HG03045 (cell line): ENCODE data around the gene RABGAP1.

Source experiments
- ATAC-seq: cut with Tn5 transposase; IDR thresholded peaks from one replicate; pipeline ENCODE4 v1.9.1; 2021; ENCODE audit warnings: mild to moderate bottlenecking, moderate library complexity; ENCODE audit not compliant: unreplicated experiment

The RABGAP1 gene

DNA sequence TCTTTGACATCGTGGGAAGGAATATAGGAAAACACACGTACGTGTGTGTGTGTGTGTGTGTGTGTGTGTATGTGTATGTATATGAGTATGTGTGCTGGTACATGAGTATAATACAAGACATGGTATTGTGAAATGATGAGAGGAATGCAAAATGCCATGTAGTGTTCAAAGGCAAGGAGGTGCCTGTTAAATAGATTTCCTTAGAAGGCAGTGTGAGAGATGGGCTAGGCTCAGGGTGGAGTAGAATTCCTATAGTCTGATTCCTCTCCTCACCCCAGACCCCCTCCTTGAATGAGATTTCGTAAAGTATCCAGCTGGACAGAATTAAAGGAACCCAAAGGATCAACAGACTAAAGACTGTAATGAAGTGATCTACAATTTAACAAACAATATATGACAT lies 103.8 kb downstream of the RABGAP1 start:
- ATAC-seq = no peak

DNA sequence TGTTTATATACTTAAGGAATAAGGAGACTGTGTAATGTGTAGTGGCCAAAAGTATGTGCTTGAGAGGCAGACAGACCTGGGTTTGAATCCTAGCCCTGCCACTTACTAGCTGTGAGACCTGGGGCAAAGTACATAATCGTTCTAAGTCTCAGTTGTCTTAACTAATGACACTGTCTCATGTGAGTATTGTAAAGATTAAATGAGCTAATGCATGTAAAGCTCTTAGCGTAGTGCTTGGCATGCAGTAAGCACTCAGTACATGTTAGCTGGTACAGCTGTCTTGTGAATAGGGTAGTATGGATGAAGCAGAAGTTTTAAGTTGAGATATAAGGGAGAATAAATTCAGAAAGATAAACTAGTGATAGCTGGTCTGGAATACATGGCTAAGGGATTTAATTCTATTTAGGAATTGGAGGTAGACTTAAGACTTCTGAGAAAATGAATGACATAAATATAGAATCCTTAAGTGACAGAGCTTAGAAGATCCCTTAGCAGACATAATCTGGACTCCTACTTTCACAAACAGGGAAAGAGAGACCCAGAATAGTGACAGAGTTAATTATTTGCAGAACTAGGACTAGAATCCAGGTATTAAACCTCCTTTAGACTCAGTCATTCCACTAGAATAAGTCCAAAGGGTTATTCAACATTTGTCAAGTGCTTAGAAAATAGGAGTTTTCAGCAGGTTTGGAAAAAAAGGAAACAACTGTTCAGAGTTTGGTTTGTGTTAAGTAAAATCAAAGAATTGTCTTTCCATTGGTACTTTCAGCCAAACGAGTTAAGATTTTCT lies 105.8 kb downstream of the RABGAP1 start:
- no peak for ATAC-seq

DNA sequence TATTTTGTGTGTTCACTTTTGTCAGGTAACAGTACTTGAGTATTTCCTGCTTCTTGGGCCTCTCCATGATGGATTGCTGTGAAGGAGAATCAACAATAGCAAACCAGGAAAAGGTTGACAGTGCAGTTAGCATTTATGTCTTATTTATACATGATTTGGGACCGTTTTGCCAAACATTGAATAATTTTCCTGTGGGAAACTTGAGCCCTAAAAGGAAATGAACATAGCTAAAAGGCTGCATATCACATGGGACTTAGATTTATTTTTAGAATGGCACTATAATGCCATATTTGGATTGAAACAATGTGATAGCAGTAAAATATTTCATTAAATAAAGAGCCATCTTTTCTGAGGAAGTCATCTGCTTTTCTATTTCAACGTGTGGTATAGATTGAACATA lies 107.9 kb downstream of the RABGAP1 start:
- no peak for ATAC-seq

DNA sequence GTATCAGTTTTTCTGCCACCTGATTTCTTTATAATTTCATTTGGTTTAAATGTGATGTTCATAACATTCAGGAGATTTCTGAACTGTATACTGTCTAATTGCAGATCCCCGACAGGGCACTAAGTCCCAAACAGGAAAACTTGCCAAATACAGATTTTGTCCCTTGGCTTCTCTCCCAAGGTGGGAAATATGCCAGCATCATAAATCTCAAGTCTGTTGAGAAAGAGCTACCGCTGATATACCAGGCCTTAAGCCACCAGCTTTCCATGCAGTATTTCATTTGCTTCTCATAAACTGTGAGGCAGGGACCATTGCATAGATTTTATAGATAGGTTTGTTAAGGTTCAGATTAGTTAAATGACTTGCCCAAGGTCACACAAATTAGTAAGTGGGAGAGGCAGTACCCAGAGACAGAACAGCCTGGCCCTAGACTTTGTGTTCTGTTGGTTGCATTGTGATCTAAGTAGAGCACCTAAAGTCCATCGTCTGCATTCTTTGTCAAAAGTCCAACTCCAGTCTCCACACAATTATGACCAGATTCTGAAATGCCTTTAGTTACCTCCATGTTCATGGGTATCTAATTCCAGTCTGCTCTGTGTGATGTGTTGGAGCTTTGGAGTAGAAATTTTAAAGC lies 108.9 kb downstream of the RABGAP1 start:
- no peak for ATAC-seq

DNA sequence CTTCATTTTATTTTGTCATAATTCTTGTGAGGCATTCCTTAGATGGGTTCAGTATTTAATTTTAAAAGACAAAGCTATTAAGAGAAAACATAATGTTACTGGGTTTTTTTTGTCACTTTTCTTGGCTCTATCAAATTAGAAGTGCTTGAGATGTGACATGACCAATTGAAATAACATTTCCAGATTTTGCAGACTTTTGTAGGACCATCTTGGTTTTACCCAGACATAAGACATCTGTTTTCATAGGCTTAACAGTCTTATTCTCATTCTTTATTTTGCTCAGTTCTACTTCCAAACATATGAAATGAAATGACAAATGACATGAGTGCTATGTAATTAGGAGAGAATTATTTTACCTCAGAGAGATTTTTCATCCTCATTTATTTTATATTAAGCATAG lies 112.2 kb downstream of the RABGAP1 start:
- no peak for ATAC-seq

DNA sequence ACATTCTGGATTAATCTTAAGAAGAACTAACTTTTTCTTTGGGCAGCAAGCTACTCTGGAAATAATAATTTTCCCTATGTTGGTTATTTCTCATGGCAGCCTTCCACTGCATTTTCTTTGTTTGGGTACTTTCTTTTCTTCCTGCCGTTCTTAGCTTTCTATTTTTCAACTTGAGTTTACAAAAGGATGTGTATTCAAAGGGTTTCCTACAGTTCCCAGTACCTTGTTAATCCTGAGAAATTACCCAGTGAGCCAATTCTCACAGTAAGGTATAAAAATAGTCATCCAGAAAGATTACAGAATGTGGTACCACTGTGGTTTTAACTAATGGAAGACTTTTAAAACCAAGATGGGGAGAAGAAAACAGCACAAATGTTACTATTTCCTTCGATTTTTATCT lies 112.9 kb downstream of the RABGAP1 start:
- no peak for ATAC-seq

DNA sequence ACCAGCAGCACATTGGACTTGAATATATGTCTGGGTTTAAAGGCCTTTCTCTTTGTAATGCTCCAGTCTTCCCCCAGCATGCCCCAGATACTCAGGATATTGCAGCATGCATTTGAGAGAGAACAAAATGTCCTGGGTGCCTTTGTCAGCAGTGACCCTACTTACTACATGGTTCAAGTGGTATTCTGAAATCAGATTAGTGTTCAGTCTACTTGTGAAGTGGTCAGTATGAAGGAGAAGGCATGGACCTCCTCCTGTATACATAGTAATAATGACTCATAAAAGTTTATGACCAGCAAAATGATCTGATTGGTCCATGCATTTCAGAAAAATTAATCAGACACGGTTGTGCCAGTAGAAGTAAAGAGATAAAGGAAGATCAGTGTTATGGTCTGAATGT lies 118.0 kb downstream of the RABGAP1 start:
- no peak for ATAC-seq

DNA sequence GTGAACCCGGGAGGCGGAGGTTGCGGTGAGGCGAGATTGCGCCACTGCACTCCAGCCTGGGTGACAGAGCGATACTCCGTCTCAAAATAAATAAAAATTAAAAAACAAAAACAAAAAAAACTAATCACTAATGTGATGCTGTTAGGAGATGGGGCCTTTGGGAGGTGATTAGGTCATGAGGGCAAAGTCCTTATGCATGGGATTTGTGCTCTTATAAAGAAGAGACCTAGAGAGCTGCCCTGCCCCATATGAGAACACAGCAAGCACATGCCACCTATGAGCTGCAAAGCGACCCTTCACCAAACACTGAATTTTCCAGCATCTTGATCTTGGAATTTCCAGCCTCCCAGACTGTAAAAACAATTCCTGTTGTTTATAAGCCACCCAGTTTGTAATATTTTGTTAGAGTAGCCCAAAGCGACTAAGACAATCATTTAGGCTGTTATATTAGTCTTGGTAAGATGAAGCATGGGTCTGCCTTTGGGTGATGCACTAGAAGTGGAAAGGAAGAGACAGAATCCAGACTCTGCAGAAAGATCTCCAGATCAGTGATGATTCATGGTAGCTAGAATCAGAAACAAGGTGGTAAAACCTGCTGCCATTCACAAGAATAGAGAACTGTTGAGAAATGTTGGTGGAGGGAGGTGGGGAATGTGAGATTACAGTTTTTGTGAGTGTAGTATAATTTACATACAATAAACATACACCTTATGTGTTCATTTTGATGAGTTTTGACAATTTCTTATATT lies 118.8 kb downstream of the RABGAP1 start:
- ATAC-seq = no peak

DNA sequence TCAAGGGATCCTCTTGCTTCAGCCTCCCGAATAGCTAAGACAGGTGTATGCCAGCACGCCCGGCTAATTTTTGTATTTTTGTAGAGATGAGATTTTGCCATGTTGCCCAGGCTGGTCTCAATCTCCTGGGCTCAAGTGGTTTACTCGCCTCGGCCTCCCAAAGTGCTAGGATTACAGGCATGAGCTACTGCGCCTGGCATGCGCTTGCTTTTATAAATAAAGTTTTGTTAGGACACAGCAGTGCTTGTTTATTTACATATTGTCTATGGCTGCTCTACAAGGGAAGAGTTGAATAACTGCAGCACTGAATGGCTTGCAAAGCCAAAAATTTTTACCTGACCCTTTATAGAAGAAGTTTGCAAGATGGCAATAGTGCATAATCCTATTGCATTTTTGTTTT lies 120.4 kb downstream of the RABGAP1 start:
- no peak for ATAC-seq

DNA sequence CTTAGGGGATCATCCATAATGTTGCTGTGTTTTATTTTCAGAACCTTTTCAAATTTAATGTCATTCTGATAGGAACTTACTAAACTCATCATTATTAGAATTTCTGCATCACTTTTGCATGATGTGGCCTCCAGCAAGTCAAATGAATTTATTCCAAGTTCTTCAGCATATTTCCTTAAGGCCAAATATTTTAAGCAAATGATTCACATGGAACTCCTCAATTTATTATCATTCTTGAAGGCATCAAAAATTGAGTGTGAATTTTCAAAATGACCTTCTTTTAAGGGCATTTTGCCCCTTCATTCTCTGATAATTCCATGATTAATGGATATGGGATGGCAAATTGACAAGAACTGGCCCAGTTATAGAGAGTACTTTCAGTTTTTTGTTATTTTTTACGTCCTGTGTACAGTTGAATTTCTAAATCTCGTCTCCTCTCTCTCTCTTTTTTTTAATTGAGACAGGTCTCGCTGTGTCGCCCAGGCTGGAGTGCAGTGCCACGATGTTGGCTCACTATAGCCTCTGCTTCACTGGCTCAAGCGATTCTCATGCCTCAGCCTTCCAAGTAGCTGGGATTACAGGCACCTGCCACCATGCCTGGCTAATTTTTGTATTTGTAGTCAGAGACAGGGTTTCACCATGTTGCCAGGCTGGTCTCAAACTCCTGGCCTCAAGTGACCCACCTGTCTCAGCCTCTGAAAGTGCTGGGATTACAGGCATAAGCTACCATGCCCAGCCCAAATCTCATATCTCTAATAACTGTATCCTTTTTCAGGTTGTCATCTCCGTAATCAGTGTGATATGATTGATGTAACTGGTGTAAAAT lies 121.7 kb downstream of the RABGAP1 start:
- ATAC-seq = no peak

DNA sequence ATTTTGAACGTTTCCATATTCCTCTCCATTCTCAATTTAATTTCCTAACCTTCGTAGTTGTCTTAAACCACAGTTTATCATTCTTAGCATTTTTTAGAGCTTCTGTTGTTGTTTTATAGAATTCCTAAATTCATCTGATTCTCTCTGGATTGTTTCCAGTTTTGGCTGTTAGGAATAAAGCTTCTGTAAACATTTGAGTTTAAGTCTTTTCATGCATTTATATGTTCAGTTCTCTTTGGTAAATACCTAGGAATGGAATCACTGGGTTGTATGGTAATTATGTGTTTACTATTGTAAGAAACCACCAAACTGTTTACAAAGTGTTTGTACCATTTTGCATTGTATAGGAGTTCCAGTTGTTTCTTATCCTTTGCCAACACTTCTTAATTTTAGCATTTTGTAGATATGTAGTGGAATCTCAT lies 122.4 kb downstream of the RABGAP1 start:
- no peak for ATAC-seq

DNA sequence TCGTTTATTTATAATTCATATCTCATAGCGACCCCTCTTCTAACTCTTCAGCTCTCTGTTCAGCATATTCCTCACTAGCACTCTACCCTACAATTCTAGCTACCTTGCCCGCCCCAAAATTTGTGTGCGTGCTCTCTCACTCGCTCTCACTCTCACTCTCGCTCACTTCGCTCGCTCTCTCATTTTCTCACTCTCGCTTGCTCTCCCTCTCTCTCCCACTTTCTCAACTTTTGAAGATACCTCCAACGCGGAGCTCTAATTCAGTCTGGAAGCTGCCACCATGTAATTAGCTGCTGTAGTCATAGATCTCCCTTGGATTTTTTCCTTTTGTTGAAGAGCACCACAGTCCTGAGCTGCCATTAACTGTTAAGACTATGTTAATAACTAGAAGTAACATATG lies 123.1 kb downstream of the RABGAP1 start:
- ATAC-seq = no peak

DNA sequence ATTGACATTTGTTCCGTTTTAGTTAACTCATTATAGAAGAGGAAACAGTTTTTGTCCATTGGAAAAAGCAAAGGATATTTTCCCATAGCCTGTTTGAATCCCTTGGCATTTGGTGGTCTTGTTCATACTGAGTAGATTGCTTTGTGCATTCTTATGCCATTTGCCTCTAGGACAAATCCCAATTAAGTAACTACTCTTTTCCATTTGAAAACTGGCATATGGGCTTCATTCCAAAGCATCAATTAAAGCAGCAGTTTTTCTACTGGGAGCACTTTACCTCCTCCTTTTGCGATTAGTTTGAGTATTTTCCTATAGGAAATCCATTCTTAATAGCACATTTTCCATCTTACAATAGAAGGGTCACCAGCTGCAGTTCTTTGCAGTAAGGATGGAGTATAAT lies 123.9 kb downstream of the RABGAP1 start:
- no peak for ATAC-seq

DNA sequence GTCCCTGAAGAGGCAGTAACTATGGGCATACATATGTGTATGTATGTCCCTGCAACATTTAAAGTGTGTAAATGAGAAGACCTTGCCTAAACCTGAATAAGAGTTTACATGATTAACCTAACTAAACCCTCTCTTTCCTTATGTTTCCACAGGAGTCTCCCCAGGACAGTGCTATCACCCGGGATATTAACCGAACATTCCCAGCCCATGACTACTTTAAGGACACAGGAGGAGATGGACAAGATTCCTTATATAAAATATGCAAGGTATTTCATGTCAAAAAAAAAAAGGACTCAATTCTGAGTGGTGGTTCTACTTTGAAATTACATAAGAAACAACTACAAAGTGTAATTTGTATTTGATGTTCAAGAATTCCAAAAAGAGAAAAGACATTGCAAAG lies 124.4 kb downstream of the RABGAP1 start:
- ATAC-seq = no peak

DNA sequence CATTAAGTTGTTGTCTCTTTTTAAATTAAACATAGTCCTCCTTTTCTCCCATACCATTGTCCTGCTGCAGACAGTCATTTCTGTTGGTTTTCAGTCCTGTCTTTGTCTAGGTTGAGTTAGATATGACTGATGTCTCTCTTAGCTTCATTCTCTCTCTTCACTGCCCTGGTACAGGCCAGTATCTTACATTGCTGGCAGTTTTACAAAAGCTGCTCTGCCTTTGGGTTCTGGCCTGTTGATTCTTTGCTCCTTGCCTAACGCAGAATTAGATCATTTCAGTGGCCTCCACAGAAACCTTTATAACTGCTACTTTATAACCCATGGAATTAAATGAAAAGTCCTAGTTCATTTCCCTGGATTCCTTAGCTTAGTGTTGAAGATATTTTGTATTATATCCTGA lies 126.3 kb downstream of the RABGAP1 start:
- no peak for ATAC-seq

DNA sequence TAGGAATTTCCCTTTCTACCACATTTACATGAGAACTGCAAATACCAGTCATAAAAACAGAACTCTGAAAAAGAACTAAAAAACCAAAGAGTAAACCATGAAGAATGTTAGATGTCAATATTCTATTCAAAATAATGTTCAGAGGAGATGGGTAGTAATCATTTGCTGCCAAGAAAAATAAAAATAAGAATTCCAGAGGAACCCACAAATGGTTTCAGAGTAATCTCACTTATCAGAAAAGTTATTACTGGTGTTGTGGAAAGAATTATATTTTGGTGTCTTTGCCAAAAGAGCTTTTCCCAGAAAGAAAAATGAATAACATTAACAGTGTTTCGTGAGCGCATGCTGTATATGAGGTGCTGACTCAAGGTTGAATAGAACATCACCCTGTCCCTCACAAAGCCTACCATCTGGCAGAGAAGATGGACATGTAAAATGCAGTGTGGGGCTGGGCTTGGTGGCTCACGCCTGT lies 128.2 kb downstream of the RABGAP1 start:
- no peak for ATAC-seq

DNA sequence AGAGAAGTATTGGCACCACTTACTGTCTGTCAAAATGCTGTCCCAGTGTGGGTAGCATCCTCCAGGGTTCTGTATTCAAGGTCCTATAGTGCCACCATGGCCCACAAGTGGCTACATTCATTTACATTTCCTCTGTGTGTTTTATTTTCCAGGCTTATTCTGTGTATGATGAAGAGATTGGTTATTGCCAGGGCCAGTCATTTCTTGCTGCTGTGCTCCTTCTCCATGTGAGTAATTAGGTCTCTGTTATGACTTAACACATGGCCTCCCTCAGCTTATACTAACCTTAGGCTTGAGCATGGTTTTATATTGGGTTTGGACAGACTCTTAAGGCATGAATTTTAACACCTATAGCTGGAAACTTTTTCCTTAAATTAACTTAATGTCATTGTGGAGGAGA lies 129.4 kb downstream of the RABGAP1 start:
- no peak for ATAC-seq

DNA sequence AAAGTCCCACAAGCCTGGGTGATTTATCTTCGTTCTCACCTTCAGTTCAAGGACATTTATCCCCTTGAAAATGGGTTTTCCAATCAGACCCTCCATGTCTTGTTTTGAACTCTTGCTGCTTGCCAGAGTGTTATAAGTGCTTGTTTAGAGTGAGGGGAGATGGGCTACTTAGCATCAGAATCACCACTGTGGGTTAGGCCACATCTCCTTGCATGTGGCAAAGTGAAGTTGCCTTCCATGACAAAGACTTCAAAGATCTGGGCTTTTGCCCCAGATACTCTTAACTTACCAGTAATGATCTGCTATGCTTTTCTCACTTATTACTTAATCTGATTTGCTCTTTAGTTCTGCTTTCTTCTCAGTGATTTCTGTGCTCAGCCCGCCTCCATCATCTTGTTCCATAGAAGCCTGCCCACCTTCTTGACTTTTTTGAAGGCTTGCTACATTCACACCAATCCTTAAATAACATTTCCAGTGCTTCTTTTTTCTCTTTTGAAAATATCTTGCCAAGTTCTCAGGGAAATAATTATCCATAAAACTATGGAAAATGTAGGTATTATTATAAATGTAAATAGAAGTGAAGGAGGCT lies 131.7 kb downstream of the RABGAP1 start:
- ATAC-seq = no peak

DNA sequence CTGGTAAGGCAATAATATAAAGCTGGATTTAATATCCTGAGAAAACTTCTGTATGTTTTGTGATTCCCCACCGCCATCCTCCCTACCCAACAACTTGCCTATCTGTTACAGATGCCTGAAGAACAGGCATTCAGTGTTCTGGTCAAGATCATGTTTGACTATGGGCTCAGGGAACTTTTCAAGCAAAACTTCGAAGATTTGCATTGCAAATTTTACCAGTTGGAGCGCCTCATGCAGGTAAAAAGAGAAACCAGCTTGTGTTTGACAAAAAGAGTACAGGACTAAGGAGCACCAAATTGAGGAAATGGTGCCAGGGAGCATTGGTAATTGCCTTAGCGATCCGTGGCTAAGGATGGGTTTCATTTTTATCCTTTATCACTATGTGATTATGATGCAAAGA lies 132.6 kb downstream of the RABGAP1 start:
- ATAC-seq = no peak

DNA sequence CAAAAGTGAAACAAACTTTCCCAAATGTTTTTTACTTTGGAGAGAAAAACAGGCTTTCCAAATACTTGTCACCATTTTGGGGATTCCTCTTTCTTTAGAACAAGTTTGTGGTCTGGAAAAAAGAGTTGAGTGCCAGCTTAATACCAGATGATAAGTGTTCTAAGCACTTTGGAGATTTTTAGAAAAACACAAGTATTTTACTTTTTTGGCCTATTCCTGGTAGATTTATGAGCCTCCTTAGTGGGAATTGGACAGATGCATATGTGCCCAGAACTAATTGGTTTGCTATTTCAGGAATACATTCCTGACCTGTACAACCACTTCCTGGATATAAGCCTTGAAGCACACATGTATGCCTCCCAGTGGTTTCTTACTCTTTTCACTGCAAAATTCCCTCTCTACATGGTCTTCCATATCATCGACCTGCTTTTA lies 133.2 kb downstream of the RABGAP1 start:
- no peak for ATAC-seq

DNA sequence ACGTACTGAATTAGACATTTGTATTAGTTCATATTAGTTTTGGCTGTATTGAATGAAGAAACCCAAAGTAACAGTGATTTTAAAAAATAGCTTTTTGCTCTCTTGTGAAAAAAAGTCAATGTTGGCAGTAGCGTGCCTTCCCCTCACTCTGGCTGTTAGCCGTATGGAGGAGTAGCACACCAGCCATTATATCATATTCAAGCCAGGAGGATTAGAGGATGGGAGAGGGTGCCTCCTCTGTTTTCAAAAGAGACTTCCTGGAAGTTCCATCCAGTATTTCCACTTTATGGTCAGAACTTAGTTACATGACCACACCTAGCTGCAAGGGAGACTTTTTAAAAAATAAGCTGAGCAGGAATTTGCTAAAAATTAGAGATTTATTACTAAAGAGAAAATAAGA lies 133.8 kb downstream of the RABGAP1 start:
- no peak for ATAC-seq
